ENCODE measurements around the gene SYNE1. TPM values are rescaled to one million over a fixed set of nuclear protein-coding genes. Genes with fewer than 3 reads are reported as not detected.

SYNE1 gene
- total RNA-seq, 1 donor from 2014 or later, result 12.7 TPM

- peaks cover 6% of the 10 kb centered on the region for H3K36me3 Mint-ChIP-seq (ENCODE audit: low read depth, unreplicated experiment)
- no peaks in the 10 kb centered on the region for H3K9me3 Mint-ChIP-seq (ENCODE audit: unreplicated experiment)
- H3K27ac Mint-ChIP-seq (ENCODE audit: unreplicated experiment), result no peak overlapping the region
- no peak overlapping the region for H3K4me3 Mint-ChIP-seq (ENCODE audit: unreplicated experiment)
- DNase-seq (ENCODE audit: low spot score), result no peak
- TF ChIP-seq, protein P1, sequence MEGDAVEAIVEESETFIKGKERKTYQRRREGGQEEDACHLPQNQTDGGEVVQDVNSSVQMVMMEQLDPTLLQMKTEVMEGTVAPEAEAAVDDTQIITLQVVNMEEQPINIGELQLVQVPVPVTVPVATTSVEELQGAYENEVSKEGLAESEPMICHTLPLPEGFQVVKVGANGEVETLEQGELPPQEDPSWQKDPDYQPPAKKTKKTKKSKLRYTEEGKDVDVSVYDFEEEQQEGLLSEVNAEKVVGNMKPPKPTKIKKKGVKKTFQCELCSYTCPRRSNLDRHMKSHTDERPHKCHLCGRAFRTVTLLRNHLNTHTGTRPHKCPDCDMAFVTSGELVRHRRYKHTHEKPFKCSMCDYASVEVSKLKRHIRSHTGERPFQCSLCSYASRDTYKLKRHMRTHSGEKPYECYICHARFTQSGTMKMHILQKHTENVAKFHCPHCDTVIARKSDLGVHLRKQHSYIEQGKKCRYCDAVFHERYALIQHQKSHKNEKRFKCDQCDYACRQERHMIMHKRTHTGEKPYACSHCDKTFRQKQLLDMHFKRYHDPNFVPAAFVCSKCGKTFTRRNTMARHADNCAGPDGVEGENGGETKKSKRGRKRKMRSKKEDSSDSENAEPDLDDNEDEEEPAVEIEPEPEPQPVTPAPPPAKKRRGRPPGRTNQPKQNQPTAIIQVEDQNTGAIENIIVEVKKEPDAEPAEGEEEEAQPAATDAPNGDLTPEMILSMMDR (IDR thresholded peaks at IDR 0.05; ENCODE audit: unreplicated experiment), result no peak
- H3K27me3 Mint-ChIP-seq (ENCODE audit: unreplicated experiment), result peaks cover 3% of the 10 kb centered on the region
- H3K4me1 Mint-ChIP-seq (ENCODE audit: unreplicated experiment), result peaks cover 22% of the 10 kb centered on the region
These were observed 466.9 kb downstream of the SYNE1 start for GRCh38 chr6:152170313-152170701.

- no peak overlapping the region for H3K27ac Mint-ChIP-seq (ENCODE audit: unreplicated experiment)
These were observed 469.2 kb downstream of the SYNE1 start for GRCh38 chr6:152167641-152168603.

DNA sequence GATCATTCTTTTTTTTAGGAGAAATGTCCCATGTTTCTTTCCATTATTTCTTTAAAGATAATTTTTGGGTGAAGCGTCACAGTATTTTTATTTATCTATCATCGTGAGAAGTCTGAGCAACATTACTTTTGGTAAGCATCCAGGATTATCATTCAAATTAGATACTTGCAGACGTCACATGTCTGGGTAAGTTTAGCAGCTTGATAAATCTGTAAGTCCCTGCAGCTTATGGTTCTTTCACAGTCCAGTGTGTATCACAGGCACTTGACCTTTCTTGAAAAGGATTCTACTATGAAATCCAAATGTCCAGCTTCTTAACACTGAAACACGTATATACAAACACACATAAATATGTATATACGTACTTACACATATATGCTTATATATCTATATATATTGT, 470.3 kb downstream of the SYNE1 start:
- H3K27me3 Mint-ChIP-seq (ENCODE audit: unreplicated experiment), result peaks cover 5% of the 10 kb centered on the region
- no peak overlapping the region for H3K4me3 Mint-ChIP-seq (ENCODE audit: unreplicated experiment)
- H3K36me3 Mint-ChIP-seq (ENCODE audit: low read depth, unreplicated experiment), result peaks cover 6% of the 10 kb centered on the region
- H3K4me1 Mint-ChIP-seq (ENCODE audit: unreplicated experiment), result peaks cover 26% of the 10 kb centered on the region
- H3K27ac Mint-ChIP-seq (ENCODE audit: unreplicated experiment), result no peak overlapping the region
- TF ChIP-seq, protein P1 (IDR thresholded peaks at IDR 0.05; ENCODE audit: unreplicated experiment), result no peak
- H3K9me3 Mint-ChIP-seq (ENCODE audit: unreplicated experiment), result no peaks in the 10 kb centered on the region
- DNase-seq (ENCODE audit: low spot score), result no peak

More at GRCh38 chr6:152167641-152168603, 469.2 kb downstream of the SYNE1 start:
- no peak overlapping the region for H3K4me3 Mint-ChIP-seq (ENCODE audit: unreplicated experiment)
- peaks cover 6% of the 10 kb centered on the region for H3K36me3 Mint-ChIP-seq (ENCODE audit: low read depth, unreplicated experiment)
- H3K9me3 Mint-ChIP-seq (ENCODE audit: unreplicated experiment), result no peaks in the 10 kb centered on the region
- H3K27me3 Mint-ChIP-seq (ENCODE audit: unreplicated experiment), result peaks cover 6% of the 10 kb centered on the region
- peaks cover 22% of the 10 kb centered on the region for H3K4me1 Mint-ChIP-seq (ENCODE audit: unreplicated experiment)
- TF ChIP-seq, protein P1 (IDR thresholded peaks at IDR 0.05; ENCODE audit: unreplicated experiment), result no peak
- no peak for DNase-seq (ENCODE audit: low spot score)

- TF ChIP-seq, protein P1 (IDR thresholded peaks at IDR 0.05; ENCODE audit: unreplicated experiment), result no peak
- H3K4me1 Mint-ChIP-seq (ENCODE audit: unreplicated experiment), result peaks cover 26% of the 10 kb centered on the region
- H3K9me3 Mint-ChIP-seq (ENCODE audit: unreplicated experiment), result no peaks in the 10 kb centered on the region
- no peak overlapping the region for H3K4me3 Mint-ChIP-seq (ENCODE audit: unreplicated experiment)
- H3K27ac Mint-ChIP-seq (ENCODE audit: unreplicated experiment), result no peak overlapping the region
- H3K36me3 Mint-ChIP-seq (ENCODE audit: low read depth, unreplicated experiment), result peaks cover 6% of the 10 kb centered on the region
- peaks cover 4% of the 10 kb centered on the region for H3K27me3 Mint-ChIP-seq (ENCODE audit: unreplicated experiment)
- DNase-seq (ENCODE audit: low spot score), result no peak
These were observed 470.7 kb downstream of the SYNE1 start for GRCh38 chr6:152166497-152166896.

DNA sequence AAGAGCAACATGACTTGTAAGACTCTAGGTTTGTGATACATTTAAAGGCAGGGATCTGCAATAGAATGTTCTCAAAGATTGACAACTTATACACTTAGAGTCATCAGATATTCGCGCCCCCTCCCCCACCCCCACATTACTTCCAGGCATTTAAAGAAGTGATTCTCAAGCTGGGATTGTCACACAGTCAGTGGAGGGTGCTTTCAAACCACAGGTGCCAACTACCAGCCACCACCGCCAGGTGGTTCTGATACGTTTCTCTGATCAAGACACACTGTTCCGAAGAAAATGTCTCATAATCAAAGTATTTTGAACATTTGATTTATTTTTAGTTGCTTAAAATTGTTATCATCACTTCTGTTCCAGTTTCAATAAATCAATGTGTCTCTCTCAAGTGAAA, 472.2 kb downstream of the SYNE1 start:
- peaks cover 28% of the 10 kb centered on the region for H3K4me1 Mint-ChIP-seq (ENCODE audit: unreplicated experiment)
- no peak for DNase-seq (ENCODE audit: low spot score)

More for the DNA sequence above, 472.2 kb downstream of the SYNE1 start:
- TF ChIP-seq, protein P1 (IDR thresholded peaks at IDR 0.05; ENCODE audit: unreplicated experiment), result no peak
- H3K9me3 Mint-ChIP-seq (ENCODE audit: unreplicated experiment), result no peaks in the 10 kb centered on the region
- H3K27me3 Mint-ChIP-seq (ENCODE audit: unreplicated experiment), result peaks cover 5% of the 10 kb centered on the region
- no peaks in the 10 kb centered on the region for H3K36me3 Mint-ChIP-seq (ENCODE audit: low read depth, unreplicated experiment)
- H3K4me3 Mint-ChIP-seq (ENCODE audit: unreplicated experiment), result no peak overlapping the region
- H3K27ac Mint-ChIP-seq (ENCODE audit: unreplicated experiment), result no peak overlapping the region

All from endothelial cell (in vitro differentiated cells).